Natural killer cell (primary cell): ENCODE measurements around the gene TAAR5. TPM values are rescaled to one million over a fixed set of nuclear protein-coding genes. Genes with fewer than 3 reads are reported as not detected.
A peak's percentile ranks its signal among the peaks of the same experiment; 100 is the strongest.

Source experiments
- ATAC-seq, 3 donors: fragments of 150-1000 bp in 2 of 3; fragments of 200-7000 bp in 1 of 3; cut with Tn5 transposase; 1 replicate in 1 of 3; 2 replicates in 2 of 3; pipeline ENCODE4 v1.10.0; 2021; ENCODE audit warnings: mild to moderate bottlenecking in 2 of 3, moderate library complexity in 2 of 3
- DNase-seq, 2 donors: peaks; one replicate each; pipeline versions ENCODE4 v3.0.0 to v3.0.0-alpha.2; 2013 to 2021; ENCODE audit warnings: mixed read lengths in 1 of 2
- H3K27ac ChIP-seq: one replicate; pipeline ENCODE4 v1.5.1; 2013; ENCODE audit warnings: mild to moderate bottlenecking, low read length
- H3K27me3 ChIP-seq: one replicate; pipeline ENCODE4 v1.6.1; 2013; ENCODE audit warnings: low read length; ENCODE audit not compliant: control insufficient read depth, insufficient read depth
- H3K36me3 ChIP-seq: one replicate; pipeline ENCODE4 v1.6.1; 2013; ENCODE audit warnings: low read length; ENCODE audit not compliant: control insufficient read depth, insufficient read depth
- H3K4me1 ChIP-seq: one replicate; pipeline ENCODE4 v1.6.1; 2013; ENCODE audit warnings: low read length; ENCODE audit not compliant: control insufficient read depth, insufficient read depth
- H3K4me3 ChIP-seq: one replicate; pipeline ENCODE4 v1.5.1; 2013; ENCODE audit warnings: low read length
- H3K9me3 ChIP-seq: one replicate; pipeline ENCODE4 v1.6.1; 2013; ENCODE audit warnings: low read length; ENCODE audit not compliant: control insufficient read depth, insufficient read depth
- H3K27ac Mint-ChIP-seq, 2 donors: one replicate each; pipeline ENCODE4 v1.8.0; 2022; ENCODE audit warnings: mild to moderate bottlenecking in 2 of 2, mixed read lengths in 2 of 2, moderate library complexity in 1 of 2
- H3K27me3 Mint-ChIP-seq, 2 donors: one replicate each; pipeline ENCODE4 v1.8.0; 2022; ENCODE audit warnings: low read depth in 2 of 2, mixed read lengths in 2 of 2
- H3K36me3 Mint-ChIP-seq: one replicate; pipeline ENCODE4 v1.8.0; 2022; ENCODE audit warnings: mixed read lengths
- H3K4me1 Mint-ChIP-seq, 2 donors: one replicate each; pipeline ENCODE4 v1.8.0; 2022; ENCODE audit warnings: mixed read lengths in 2 of 2
- H3K4me3 Mint-ChIP-seq: one replicate; pipeline ENCODE4 v1.8.0; 2022; ENCODE audit warnings: mild to moderate bottlenecking, moderate library complexity, mixed read lengths
- H3K9me3 Mint-ChIP-seq, 2 donors: one replicate each; pipeline ENCODE4 v1.8.0; 2022; ENCODE audit warnings: mixed read lengths in 2 of 2
- WGBS: methylation state at CpG from one replicate; pipeline ENCODE4 v1.1.7; 2013; ENCODE audit warnings: missing lambda C conversion rate; ENCODE audit not compliant: insufficient coverage; 5-methylcytosine and 5-hydroxymethylcytosine counted together
- intact Hi-C: fragments of 100-400 bp; cut with micrococcal nuclease; formaldehyde crosslinking; loops from one replicate; pipeline ENCODE4 v1.14.2; 2022
- total RNA-seq, 4 donors: library from RNA; stranded (reverse); fragments of 120-200 nt in 1 of 4; gene quantifications; one replicate each; pipeline versions ENCODE4 v1.2.3 to v1.2.4, GENCODE V29; 2013 to 2022
- TF ChIP-seq, protein P1 (sequence below): fragments of 200-600 bp; IDR thresholded peaks from one replicate; pipeline ENCODE4 v1.8.0; 2022; ENCODE audit warnings: antibody characterized with exemption

The TAAR5 gene
- total RNA-seq, 3 donors from 2014 or later (not counting 1 experiment from before 2014, with no cell fraction given): not detected

DNA sequence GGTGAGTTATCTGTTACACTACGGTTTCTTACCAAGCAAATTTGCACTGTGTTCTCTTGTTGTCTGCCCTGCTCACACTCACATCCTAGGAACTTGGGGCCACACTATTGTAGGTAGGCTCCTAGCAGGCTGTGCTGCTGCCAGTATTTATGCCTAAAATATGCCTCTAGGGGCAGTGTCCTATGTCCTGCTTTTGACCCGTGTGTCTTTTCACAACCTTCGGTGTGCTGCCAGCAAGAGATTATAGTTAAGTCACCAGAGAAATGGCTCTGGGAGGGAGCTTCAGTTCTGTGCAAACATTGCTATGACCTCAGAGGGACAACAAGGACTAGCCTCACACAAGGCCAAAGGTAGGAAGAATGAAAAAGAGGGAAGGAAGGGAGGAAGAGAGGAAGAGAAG is 8.9 kb upstream of the TAAR5 start:
- Histone ChIP-seq H3K9me3 (no peaks in the 10 kb centered on the region), H3K4me1 (no peaks in the 10 kb centered on the region), H3K27me3 (no peaks in the 10 kb centered on the region), H3K4me3 (no peak overlapping the region), H3K27ac (no peak overlapping the region), H3K36me3 (no peaks in the 10 kb centered on the region)
- 73% methylated on average over 3 of the region's 3 CpGs for WGBS
- H3K4me1 Mint-ChIP-seq: no peaks in the 10 kb centered on the region
- ATAC-seq: peak; percentile 40 to 78 (median 64)
- DNase-seq: peak in 1 of 2 donors; percentile 5
- H3K27me3 Mint-ChIP-seq: peaks cover 10 to 17% of the 10 kb centered on the region in 2 donors
- TF ChIP-seq, protein P1, sequence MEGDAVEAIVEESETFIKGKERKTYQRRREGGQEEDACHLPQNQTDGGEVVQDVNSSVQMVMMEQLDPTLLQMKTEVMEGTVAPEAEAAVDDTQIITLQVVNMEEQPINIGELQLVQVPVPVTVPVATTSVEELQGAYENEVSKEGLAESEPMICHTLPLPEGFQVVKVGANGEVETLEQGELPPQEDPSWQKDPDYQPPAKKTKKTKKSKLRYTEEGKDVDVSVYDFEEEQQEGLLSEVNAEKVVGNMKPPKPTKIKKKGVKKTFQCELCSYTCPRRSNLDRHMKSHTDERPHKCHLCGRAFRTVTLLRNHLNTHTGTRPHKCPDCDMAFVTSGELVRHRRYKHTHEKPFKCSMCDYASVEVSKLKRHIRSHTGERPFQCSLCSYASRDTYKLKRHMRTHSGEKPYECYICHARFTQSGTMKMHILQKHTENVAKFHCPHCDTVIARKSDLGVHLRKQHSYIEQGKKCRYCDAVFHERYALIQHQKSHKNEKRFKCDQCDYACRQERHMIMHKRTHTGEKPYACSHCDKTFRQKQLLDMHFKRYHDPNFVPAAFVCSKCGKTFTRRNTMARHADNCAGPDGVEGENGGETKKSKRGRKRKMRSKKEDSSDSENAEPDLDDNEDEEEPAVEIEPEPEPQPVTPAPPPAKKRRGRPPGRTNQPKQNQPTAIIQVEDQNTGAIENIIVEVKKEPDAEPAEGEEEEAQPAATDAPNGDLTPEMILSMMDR: peak; percentile 13
- no peak overlapping the region for H3K27ac Mint-ChIP-seq
- intact Hi-C loops: no loop called here
- H3K4me3 Mint-ChIP-seq: no peak overlapping the region
- H3K36me3 Mint-ChIP-seq: no peaks in the 10 kb centered on the region
- H3K9me3 Mint-ChIP-seq: no peaks in the 10 kb centered on the region

- TF ChIP-seq, protein P1: no peak
- Histone ChIP-seq H3K27ac (no peak overlapping the region), H3K4me3 (no peak overlapping the region), H3K9me3 (no peaks in the 10 kb centered on the region), H3K4me1 (no peaks in the 10 kb centered on the region), H3K27me3 (no peaks in the 10 kb centered on the region), H3K36me3 (no peaks in the 10 kb centered on the region)
- 71% methylated on average over 5 of the region's 6 CpGs for WGBS
- intact Hi-C loops: no loop called here
- ATAC-seq (no peak), DNase-seq (no peak)
- Mint-ChIP-seq H3K36me3 (no peaks in the 10 kb centered on the region), H3K9me3 (no peaks in the 10 kb centered on the region), H3K27ac (no peak overlapping the region), H3K4me3 (no peak overlapping the region), H3K4me1 (peaks cover 0 to 7% of the 10 kb centered on the region in 2 donors), H3K27me3 (peaks cover 12 to 17% of the 10 kb centered on the region in 2 donors)
Observed at GRCh38 chr6:132596201-132596600, 6.7 kb upstream of the TAAR5 start.

- Histone ChIP-seq H3K9me3 (no peaks in the 10 kb centered on the region), H3K4me3 (no peak overlapping the region), H3K4me1 (no peaks in the 10 kb centered on the region), H3K27me3 (no peaks in the 10 kb centered on the region), H3K27ac (no peak overlapping the region), H3K36me3 (no peaks in the 10 kb centered on the region)
- H3K36me3 Mint-ChIP-seq: no peaks in the 10 kb centered on the region
- no peak overlapping the region for H3K27ac Mint-ChIP-seq
- TF ChIP-seq, protein P1: no peak
- DNase-seq: no peak
- no peak overlapping the region for H3K4me3 Mint-ChIP-seq
- peaks cover 0 to 7% of the 10 kb centered on the region in 2 donors for H3K4me1 Mint-ChIP-seq
- WGBS: 19% methylated on average over 2 of the region's 2 CpGs
- H3K9me3 Mint-ChIP-seq: no peaks in the 10 kb centered on the region
- H3K27me3 Mint-ChIP-seq: peaks cover 9 to 11% of the 10 kb centered on the region in 2 donors
- intact Hi-C loops: no loop called here
- no peak for ATAC-seq
Observed at GRCh38 chr6:132592855-132593254, 3.3 kb upstream of the TAAR5 start.

GRCh38 chr6:132590362-132590761 is 821 bp upstream of the TAAR5 start:
- Mint-ChIP-seq H3K36me3 (no peaks in the 10 kb centered on the region), H3K27me3 (peaks cover 9 to 23% of the 10 kb centered on the region in 2 donors), H3K27ac (no peak overlapping the region), H3K4me3 (no peak overlapping the region), H3K9me3 (no peaks in the 10 kb centered on the region), H3K4me1 (peaks cover 0 to 7% of the 10 kb centered on the region in 2 donors)
- DNase-seq (no peak), ATAC-seq (no peak)
- Histone ChIP-seq H3K27me3 (no peaks in the 10 kb centered on the region), H3K4me1 (no peaks in the 10 kb centered on the region), H3K9me3 (no peaks in the 10 kb centered on the region), H3K27ac (no peak overlapping the region), H3K4me3 (no peak overlapping the region), H3K36me3 (no peaks in the 10 kb centered on the region)
- WGBS: no CpG with 5 or more reads among the region's 1 CpG
- TF ChIP-seq, protein P1: no peak
- intact Hi-C loops: no loop called here
